DMS153 treated with DMSO at 0.1 percent for 48 hours (cell line): ENCODE measurements around the gene TMEM121B.

Source experiments
- DNase-seq: peaks from one replicate; lab custom pipeline; 2025; ENCODE audit not compliant: unreplicated experiment; lab: John Stamatoyannopoulos, UW

The TMEM121B gene

DNA sequence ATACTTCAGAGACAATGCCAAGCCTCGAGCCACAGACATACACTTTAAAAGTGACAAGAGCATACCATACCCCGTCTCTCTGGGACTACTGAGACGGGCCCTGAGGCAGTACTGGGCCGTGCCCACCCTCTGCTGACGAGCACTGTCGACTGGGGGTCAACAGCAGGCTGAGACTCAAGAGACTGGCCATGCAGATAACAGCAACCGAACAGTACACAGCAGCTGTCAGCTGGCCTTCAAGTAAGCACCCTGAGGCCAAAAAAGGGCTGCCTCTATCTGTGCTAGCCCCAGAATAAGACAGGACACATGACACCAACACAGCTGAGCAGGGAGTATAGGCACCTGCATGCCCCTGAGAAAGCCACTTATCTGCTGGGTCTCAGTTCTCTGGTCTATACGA, 18.9 kb upstream of the TMEM121B start:
- no peak for DNase-seq

DNA sequence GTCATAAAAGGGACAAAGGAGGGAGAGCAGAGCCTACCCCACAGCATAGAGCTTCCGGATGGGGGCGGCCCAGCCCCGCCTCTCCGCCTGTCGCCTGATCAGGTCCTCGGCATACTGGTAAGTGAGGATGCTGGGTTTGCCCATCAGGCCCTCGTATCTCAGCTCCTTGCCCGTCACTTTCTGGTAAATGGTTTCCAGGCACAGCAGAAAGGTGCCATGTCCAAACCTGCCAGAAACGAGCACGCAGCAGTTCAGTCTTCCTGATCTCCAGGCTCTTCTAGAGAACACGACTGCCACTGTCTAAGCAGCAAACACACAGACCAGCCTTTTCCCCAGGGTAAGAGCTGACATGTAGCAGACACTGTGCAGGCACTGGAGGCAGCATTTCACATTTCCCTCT, 17.4 kb upstream of the TMEM121B start:
- no peak for DNase-seq

DNA sequence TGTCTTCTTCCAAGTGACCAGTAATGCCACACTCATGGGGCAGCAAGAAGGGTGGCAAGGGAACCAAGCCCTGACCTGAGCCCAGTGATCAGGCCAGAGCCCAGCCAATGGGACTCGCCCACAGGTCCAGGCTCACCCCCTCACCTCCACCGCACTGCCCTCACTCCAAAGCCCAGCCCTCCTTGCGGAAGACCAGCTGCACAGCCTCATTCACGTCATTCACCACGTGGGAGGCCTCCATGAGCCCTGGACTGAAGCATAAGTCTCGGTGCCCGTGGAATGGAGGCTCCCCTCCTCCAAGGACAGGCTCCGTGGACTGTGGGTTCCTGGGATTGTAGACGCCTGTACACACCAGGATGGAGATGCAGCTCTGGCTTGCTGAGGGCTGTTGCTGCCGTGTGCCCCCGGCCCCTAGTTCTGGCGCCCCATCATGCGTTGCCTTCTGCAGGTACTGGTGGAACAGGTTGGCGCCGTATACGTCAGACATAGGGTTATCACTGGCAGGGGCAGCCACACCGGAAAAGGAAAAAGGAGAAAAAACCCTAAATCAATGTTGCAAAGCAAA, 16.8 kb upstream of the TMEM121B start:
- no peak for DNase-seq

DNA sequence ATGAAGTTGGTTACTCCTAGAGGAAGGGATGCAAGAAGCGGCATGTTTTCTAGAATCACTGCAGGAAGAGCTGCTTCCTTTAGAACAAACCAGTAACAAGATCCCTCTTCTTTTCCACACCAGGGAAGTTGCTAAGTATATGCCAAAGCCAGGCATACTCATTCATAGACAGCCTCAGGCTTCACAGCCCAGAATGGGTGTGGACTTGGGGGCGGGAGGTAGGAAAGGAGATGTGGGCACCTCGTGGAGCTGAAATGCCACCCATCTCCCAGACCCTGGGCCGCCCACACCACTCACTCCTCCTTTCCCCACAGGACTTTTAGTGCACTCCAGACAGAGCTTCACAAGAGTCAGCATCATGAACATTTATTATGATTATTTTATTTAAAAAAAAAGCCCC, 16.0 kb upstream of the TMEM121B start:
- no peak for DNase-seq

DNA sequence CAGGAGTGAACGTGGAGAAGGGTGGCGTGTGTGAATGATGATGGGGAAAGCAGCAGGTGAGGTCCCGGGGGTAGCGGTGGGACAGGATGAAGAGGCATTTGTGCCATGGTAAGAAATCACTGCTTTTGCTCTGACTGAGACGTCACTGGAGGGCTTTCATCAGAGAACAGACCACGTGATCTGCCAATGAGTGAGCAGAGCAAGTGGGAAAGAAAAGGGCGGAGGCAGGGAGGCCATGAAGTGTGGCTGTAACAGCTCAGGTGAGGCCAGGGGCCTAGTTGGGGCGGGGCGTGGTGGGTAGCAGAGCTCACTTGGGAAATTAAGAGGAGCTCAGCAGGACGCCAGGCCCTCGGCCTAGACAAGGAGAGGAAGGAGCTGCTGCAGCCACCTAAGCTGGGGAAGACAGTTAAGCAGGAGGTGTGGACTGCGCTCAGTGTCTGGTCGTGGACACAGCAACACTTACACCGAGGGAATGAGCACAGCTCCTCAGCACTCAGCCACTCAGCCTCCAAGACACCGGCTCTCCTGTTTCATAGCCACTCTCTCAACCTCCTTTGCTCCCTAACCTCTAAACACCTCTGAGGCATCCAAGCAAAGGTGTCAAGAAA, 14.1 kb upstream of the TMEM121B start:
- DNase-seq = no peak

DNA sequence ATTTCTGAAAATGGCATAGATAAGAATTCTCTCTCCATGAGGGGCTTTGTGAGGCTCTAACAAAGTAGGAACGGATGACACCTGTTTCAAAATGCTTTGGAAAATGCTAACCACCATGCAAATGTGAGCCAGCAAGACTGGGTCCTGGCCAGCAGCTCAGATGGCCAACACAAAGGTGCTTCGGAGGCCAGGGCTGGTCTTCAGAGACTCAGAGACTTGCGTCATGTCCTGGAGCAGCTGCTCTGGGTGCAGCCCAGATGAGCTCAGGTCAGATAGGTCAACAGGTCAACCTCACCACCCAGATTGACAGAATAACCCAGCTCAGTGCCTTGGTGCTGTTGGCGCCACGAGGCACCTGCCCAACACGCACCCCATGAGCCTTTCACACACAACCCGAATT, 12.0 kb upstream of the TMEM121B start:
- no peak for DNase-seq

DNA sequence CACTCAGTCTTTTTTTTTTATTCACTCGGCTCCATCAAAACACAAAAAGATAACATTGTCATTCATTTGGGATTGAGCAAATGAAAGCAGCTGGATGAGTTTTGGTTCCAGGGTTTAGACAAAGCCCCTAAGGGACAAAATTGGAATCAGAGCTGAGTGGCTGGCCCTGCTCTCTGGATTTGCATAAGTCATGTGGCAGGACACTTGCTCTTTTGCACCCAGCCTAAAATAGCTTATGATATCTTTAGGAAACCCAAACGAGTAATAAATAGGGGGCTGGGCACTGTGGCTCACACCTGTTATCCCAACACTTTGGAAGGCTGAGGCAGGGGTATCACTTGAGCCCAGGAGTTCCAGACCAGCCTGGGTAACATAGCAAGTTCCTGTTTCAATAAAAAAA, 11.0 kb upstream of the TMEM121B start:
- no peak for DNase-seq

DNA sequence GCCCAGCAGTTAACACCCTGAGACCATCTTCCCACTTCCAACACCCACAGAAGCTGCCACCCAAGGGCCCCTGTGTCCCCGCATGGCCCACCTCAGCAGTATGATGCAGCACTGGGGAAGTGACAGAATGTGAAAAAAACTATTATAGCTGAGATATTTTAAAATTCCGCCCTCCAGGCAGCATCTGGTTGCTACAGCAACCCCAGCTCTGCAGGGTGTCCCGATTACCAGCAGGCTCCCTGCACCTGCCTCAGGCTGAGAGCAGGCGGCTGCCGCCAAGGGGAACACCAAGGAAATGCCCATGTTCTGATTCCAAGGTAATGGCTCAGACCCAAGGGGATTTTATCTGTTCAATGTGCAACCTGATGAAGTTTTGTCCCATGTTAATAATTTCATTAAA, 10.5 kb upstream of the TMEM121B start:
- peak; percentile 4 for DNase-seq

DNA sequence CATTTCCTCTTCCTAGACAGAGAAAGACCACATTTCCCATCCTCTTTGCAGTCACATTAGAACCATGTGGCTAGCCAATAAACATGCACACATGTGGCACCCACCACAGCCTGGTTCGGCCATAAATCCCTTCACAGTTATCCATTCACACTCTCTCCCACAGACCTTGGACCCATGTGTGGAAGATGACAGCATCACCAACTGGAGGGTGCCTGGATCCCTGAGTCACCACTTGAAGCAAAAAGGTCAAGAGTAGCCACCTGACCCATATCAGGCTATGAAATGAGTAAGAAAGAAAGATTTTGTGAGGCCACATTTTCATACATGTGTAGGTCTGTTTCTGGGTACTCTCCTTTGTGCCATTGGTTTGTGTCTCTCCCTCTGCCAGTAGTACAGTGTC, 9.0 kb upstream of the TMEM121B start:
- no peak for DNase-seq

DNA sequence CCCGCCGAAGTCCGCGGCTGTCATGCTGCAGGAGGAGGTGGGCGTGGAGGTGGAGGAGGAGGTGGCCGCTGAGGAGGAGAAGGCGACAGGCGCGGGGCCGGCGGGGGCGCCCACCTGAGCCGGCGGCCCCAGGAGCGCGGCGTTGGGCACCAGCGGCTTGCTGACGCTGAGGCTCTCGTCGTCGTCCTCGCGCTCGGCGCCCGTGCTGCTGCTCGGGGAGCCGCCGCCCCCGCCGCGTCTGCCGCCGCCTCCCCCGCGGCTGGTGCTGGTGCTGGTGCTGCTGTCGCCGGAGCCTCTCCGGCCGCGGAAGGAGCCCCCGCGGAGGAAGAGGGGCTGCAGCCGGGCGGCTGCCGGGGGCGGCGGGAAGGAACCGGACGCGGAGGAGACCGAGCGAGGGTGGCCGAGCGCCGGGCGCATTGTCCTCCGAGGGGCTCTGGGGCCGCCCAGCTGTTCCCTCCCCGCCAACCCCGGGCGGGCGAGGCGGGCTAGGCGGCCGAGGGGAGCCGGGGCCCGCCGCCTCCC, 388 bp downstream of the TMEM121B start:
- no peak for DNase-seq

DNA sequence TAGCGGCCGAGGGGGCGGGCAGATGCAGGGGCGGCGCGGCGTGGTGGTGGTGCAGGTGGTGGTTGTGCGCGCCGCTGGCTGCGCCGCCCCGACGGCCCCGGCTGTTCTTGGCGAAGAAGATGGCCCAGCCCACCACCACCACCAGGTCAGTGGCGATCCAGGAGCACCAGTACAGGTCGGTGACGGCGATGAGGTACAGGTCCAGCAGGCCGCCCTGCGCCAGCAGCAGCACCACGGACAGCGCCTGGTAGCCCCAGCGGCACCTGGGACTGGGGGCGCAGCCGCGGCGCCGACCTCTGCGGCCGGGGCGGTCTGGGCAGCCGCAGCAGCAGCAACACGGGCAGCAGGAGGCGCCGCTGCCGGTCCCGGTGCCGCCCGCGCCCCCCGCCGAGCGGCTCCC, 879 bp downstream of the TMEM121B start:
- no peak for DNase-seq

DNA sequence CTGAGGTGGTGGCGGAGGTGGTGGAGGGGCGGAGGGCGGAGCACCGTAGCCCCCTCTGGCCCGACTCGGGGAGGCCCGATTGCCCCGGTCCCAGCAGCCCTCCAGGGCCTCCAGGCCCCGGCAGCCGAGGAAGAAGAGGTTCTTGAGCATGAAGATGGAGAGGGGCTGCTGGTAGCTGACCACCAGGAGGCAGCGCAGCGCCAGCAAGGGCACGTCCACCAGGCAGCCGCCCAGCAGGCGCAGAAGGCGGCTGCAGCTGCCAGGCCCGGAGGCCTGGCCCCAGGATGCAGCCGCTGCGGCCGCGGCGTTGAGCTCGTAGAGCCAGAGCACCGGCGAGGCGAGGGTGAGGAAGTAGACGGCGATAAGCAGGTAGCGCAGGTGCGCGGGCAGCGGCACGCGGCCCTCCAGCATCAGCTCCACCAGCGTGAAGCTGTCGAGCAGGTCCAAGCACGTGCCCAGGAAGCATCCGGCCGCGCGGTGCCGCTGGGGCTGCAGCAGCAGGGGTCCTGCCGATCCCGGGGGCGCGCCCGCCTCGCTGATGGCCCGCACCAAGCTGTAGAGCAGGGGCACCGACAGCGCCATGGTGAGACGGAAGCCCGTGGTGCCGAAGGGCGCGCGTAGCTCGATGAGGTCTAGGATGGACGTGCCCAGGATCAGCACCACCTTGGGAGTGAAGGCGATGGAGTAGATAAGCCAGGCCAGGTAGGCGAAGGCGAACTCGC, 1.5 kb downstream of the TMEM121B start:
- DNase-seq = no peak

DNA sequence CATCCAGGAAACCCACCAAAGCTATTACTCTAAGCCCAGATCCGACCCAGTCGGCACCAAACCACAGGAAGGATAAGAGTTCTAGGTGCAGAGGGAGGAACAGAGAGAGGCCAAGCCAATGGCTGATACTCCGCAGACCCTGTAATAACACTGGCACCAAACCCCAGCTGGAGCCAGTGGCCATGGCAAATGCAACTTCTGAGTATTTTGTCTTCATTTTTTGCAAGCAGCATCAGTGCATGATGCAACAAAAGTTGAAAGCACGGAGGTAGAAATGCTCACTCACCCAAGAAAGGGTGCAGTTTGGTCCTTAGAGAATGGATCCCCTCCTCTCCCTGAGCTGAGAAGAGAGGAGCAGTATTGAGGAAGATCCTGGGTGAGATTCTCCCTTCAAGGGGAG, 2.8 kb downstream of the TMEM121B start:
- DNase-seq = no peak

DNA sequence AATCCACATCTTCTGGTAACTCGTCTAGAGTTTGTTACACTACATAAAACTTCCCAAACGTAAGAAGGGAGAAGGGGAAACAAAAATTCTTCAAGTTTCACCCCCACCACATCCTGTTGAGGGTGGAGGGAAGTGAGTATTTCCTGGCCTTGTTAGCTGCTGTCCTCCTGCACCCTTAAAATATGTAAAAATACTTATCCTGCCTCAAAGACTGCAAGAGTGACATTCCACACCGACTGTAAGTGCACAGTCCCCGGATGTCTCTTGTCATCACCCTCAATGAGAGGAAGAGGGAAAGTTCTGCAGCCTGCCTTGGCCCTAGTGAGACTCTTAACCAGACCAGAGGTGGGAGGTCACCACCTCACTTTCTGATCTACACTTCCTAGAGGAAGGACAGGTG, 3.3 kb downstream of the TMEM121B start:
- no peak for DNase-seq

DNA sequence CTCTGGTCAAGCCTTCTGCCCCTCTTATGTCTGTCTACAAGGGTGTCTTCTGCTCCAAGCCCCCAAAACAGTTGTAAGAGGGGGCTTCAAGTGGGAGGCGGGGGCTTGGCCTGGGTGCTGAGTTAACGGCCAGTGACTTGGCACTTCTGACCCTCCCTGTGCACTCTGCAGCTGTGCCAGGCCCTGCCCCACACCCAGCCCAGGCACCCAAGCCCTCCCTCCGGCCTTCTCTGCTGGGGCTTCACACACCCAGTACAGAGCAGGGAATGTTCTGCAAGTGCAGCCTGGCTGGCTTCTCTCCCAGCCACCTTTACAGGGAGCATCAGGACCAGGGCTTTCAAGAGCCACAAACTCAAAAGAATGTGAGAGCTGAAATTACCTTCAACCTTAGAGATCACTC, 3.8 kb downstream of the TMEM121B start:
- DNase-seq = no peak

DNA sequence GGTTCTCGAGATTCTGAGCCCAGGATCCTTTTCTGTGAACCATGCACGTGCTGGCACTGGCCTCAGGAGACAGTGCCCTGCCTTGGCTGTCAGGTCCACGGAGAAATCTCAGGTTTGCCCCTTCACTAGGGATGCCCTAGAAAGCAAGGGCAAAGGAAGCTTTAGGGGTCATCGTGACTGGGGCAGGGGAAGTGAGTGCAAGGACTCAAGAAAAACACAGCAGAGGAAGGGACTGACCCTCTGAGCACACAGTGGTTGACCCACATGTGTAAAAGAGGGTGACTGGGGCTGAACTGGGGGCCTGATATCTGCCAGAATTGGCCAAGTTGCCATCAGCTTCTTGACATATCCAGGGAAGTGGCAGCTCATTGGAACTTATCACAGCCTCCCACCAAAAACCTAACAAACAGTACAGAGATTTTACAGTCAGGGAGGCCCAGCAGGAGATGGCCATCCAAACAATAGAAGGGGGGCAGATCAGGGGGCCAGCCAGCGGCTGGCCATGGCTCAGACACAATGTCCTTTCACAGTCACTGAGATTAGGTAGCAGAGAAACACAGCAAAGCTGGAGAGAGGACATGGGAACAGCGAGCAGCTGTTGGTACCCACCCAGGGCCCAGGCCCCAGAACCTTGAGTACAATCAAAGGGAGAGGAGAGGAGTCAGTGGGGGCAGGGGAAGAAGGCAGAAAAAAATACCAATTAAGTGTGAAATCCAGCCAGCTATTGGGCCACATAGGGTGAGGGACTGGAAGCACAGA, 4.4 kb downstream of the TMEM121B start:
- DNase-seq = no peak

DNA sequence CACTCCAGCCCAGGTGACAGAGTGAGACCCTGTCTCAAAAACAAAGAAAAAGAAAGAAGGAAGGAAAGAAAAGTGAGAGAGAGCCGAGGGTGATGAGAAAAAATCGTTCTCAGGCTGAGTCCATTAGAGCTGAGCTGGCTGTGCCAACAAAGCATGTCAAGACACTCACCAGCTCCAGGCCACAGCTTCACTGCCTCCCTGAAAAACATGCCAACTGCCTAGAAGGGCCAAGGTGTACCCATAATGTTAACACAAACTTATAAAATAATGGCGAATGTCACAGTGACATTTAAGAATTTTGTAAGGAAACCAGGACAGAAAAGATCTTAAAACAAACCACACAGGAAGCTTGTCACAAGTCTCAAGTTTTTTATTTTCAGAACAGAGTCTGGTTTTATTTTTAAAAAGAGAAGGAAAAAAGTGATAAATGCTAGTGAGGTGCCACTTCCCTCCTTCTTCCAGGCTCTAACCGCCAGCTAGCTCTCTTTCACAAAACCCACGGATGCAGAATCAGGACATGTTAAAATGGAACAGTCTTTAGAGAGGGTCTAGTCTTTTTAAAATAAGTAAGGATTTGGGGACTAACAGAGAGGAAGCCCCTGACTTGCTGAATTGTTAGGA, 5.1 kb downstream of the TMEM121B start:
- no peak for DNase-seq

DNA sequence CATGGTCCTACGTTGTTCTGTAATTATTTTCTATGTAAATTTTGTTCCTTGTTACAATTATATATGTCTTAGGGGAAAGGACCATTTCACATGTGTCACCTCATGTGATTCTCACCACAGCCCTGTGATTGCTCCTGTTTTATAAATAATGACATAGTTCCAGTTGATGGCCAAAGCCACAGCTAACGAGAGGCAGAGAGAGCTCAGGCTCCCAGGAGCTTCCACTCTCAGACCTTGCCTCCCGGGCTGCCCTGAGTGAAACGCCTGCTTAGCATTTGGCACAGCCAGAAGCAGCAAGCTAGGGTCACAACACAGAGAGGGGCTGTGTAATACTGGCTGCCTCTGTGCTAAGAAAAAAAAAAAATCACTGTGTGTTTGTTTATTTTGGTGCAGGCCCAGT, 5.9 kb downstream of the TMEM121B start:
- no peak for DNase-seq

DNA sequence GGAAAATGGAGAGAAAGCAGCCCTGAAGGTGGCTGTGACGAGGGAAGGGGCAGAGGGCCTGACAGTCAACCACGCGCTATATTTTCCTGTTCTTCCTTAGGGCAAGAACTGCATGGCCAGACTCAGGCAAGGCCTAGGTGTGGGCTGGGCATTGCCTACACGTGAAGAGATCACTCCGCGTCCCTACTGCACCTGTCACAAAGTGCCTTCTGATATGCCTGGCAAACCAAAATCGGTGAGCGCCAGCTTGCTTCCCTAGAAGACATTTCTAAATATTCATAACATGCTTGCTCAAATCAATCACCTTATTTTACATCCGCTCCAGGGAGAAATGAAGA, 6.3 kb downstream of the TMEM121B start:
- no peak for DNase-seq

DNA sequence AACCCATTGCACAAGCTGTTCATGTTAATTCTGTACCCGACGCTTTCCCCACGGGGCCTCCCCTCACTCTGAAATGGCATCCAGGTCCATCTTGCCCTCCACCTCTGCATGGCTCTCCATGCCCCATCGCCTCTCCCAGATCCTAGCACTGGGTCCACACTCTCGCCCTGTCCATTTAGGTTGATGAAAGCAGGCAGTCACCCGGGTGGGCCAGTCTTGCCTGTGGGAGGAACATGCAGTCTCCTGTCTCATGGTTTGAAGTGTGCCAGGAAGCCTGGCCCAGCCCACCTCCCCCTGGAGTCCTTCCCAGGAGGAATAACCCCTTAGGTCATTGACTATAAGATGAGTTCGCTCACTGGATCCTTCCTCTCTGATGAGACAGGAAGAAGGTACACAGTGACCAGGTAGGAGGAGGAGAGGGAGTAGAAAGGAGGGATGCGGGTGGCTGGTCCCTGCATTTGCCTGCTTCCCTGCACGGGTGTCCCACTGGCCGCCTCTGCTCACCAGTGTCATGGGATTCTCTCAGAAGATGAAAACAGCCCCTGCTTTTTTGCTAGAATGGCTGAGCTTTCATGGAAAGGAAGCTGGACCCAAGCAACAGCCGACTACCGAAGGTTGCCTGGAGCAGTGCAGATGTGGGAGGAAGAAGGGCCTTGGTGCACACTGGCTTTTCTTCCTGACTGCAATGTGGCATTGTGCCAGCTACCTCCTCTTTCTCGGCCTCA, 6.8 kb downstream of the TMEM121B start:
- no peak for DNase-seq

DNA sequence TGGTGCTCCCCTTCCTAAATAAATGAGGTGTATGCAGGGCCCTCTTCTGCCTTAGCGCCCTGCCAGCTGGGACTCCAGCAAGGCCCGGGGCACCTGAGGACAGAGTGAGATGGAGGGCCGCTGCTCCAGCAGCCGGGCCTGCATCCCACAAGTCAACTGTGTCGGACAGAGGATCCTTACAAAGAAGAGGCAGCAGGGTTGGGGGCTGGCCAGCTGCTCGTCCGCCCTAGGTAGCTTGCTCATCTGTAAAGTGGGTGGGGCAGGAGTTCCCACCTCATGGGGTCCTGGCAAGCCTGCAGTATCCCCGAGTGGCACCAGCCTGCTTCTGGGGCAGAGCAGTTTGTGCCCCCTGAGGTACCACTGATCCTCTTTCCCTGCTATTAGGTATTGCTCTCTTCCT, 7.6 kb downstream of the TMEM121B start:
- DNase-seq = no peak
